GM18520 (cell line): ENCODE data around the gene ADISSP.

Experiments
- ATAC-seq: cut with Tn5 transposase; IDR thresholded peaks from one replicate; pipeline ENCODE4 v1.9.1; 2021; ENCODE audit not compliant: unreplicated experiment

The ADISSP gene

DNA sequence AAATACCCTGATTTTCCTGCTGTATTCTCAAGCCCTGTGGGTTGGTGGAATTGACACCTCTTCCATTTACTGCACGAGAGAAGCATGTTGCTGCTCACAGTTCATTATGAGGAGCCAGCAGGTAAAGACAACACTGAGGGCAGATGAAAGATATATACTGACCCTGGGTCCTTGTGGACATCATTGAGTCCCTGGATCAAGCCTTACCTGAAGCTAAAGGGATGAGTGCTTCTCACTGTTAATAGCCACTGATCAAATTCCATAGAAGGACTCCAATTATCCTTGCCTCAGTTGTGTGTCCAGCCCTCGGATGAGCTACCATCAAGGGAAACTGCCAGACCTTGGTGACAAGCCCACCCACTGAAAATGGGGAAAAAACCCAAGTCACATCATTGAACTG is 47.5 kb downstream of the ADISSP start:
- no peak for ATAC-seq

DNA sequence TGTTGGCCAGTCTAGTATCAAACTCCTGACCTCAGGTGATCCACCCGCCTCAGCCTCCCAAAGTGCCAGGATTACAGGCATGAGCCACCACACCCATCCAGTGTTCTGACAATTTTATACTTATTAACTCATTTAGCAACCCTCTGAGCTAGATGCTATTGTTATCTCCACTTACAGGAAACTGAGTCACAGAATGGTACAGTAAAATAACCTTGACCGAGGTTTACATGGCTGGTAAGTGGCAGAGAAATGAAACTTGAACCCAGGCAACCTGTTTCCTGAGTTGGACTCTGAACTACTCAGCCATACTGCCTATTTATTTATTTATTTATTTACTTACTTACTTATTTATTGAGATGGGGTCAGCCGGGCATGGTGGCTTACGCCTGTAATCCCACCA is 48.5 kb downstream of the ADISSP start:
- no peak for ATAC-seq

DNA sequence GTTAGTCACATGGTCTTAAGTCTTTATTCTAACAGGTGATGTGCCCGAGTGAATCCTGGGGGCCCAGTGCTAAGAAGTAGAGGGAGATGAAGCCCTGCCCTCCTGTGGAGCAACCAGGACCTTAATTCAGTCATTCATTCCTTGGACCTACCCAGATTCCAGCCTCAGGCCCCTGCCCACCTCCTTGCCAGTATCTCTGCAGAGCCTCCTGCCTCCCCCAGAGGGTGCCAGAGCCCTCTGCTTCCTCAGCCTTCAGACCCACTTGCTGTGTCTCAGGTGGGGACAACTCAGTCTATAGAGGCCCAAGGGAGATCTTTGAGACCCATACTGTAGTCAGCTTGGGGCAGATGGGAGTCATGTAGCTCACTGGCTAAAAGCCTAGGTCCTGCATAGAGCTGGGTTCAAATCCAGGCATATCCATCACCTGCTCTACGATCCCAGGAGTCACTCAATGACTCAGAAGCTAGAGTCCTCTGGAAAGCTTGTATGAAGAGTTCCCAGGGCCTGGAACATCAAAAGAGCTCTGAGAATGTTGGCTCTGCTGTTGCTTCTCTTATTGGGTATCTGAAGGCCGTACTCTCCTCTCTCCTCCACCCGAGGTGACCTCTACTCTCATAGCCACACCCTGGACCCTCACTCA is 51.2 kb downstream of the ADISSP start:
- no peak for ATAC-seq

DNA sequence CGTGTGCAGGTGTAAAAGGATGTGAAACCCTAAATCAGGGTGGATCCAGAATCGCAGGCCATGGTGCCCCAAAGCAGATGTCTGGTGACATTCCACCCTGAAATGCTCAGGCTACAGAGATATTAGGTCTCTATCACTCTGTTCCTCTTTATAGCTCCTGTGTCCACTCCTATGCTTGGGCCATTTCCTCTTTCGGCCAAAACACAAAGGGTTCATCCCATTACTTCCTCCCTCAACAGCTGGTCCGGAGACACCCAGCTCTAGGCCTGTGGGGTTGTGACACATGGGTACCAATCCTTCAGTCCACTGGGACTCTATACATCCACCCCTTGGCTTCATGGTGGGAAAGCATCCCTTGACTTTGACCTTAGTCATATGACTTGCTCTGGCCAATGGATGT is 53.5 kb downstream of the ADISSP start:
- ATAC-seq, result no peak

DNA sequence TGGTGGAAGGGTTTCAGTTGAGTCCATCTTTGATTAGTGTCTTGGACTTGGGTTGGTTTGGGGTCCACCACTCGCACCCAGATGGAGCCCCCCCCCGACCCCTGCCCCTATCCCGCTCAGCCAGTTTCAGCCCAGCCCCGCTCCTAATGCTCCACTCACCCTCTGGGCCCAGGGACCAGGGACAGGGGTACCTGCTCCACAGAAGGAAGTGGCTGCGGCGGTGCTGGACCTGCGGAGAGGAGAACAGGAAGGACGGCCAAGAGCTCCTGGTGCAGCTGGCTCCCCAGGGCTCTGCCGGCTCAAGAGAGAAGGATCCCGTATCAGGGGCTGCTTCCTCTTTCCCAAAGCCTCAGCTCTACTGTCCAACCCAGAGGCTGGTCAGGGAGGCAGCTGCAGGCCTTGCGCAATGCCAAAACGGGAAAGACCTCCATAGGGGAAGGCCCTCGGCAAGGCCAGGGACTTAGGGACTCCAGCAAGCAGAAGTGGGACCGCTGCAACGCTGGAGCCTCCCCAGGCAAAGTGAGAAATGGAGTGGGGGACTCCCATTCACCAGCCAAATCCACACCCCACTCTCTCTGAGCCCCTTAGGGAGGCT is 55.2 kb downstream of the ADISSP start, which contains the start of gene SIGLEC1:
TSS of gene SIGLEC1 (minus strand) at position 322 of the 595 bp plus-strand sequence. CDS start 5,472 bp downstream, outside the sequence.
- ATAC-seq, result no peak

DNA sequence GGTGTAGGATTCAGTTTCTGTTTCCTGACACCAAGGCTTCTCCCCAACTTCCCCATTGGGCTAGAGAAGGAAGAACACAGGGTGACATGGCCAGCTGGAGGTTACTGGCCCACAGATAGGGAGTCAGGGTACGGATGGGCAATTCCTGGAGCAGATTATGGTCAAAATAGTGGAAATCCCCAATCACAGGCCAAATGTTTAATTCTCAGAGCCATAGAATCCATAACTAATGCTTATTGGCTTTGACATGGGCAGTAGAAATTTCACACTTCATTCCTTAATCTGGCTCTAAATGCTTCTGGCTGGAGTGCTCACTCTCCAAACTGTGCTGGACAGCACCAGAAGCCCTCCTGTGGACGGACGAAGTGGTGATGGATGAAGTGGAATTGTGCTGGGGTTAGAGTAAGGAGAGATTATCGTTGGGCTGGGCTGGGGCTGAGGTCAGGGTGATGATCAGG is 56.0 kb downstream of the ADISSP start:
- ATAC-seq, result no peak

DNA sequence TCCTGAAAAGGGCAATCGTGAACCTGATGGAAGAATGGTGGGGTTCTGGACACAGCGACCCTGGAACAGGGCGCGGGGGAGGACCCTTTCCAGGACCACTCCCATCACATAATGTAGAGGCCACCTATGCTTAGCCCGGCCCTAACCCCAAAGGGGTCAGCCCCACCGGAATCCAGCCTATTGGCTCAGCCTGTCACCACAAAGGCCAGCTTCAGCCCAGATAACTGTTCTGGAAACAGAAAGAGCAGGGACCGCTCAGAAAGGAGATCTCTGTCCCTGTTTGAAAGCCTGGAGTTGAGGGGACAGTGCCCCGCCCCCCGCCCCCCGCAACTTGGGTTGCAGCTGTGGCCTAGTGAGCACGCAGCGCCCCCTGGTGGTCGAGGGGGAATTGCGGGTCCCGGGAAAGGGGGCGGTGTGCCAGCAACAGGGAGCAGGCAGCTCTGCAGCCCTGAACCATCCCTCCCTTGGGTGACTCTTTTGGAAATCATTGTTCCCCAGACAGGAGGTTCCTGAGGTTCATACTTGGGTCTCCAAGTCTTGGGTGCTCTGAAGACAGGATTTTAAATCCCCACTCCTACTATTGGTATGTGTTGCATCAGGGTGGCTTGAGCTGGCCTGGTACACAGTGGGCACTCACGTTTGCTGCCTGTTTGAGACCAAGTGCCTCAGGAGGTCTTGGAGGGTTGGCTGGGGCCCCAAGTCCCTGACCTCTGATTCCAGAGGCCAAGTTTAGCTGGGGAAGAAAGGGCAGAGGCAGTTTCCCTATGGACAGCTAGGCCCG is 56.7 kb downstream of the ADISSP start:
- no peak for ATAC-seq

DNA sequence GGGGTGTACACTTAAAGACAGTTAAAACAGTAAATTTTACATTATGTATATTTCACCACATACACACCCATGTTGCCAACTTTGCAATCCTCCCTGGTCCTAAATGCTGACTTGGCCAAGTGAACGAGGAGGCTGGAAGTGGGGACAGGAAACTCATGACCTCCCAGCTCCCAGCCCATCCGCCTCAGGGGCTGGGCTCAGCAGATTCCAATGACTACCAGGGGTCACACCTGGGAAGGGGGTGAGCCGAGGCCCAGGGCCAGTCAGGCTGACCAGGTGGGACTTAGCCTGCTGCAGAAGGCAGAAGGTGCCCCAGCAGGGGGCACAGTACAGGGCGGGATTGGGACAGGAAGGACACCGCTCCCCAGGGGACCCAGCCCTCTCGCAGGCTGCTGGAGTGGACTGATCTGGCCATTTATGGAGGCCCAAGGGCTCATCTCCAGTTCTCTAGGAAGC is 57.5 kb downstream of the ADISSP start:
- no peak for ATAC-seq

DNA sequence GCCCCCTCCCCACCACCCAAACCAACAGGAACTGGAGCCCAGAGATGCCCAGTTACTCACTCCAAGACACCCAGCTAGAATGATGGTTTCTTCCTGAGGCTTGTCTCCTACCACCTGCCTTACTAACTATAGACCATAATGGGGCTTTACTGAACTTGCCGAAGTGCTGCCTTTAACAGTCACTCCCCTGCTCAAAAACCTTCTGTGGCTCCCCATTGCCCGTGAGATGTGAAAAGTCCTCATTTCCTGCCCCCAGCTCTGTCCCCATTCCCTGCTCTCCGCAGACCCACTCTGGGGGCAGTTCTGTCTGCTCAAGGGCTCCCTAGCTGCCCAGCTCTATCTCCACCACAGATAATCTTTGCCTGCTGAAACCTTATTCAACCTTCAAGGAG is 60.0 kb downstream of the ADISSP start:
- ATAC-seq, result no peak

DNA sequence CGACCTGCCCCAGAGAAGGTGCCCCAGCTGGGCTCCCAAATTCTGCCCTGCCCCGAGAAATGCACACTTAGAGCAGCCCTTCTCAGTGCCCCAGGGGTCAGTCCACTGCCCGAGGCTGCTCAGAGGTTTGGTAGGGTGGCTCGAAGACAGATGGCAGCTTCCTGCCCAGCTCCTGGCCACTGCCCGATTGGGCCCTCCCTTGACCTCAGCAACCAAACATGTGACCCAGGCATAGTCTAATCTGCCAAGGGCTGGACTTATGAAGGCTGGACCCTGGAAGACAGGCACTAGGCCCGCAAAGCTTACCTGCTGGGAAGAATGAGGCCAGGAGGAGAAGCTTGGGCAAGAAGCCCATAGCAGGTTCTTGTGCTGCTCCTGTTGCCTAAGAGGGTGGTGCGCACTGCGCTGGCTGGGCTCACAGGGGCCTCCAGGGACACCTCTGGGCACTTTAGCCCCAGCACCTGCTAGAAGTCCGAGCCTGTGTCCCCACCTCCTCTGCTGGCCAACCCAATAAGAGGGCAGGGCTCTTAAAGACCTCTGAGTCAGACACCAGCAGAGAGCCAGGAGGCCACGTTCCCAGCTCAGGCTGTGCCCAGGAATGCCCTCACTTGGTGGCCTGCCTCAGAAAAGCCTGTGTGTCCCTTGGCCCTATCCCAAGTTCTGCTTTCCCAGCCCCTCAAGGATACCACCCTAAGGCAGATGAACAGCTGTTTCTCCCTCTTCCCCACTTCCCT is 60.6 kb downstream of the ADISSP start:
- no peak for ATAC-seq

DNA sequence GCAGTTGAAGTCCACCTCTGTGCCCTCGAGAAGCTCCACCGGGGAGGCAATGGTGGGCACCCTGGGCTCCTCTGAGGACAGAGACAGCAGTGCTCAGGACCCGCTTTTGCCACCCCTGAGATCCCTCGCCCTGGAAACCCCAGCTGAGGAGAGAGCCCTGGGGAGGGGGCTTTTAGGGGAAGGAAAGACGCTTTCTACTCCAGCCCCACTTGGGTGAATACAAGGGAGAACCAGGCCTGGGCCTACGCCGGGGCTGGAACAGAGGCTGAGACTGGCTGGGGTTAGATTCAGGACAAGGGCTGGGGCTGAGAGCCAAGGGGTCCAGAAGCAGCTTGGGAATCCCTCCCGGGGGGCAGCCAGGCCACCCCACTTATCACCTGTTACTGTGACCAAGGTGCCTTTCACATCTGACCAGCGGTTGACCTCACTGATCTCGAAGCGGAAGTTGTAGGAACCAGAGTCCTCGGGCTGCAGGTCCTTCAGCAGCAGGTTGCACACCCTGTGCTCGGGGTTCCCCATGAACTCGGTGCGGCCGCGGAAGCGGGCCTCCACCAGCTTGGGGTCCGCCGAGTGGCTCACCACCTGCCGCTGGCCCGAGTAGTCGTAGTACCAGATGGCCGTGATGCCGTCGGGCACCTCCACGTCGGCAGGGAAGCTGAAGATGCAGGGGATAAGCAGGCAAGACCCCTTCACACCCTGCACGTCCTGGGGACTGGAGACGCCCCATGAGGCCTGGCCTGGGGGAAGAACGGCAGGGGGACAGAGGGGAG is 61.4 kb downstream of the ADISSP start:
- ATAC-seq, result no peak

DNA sequence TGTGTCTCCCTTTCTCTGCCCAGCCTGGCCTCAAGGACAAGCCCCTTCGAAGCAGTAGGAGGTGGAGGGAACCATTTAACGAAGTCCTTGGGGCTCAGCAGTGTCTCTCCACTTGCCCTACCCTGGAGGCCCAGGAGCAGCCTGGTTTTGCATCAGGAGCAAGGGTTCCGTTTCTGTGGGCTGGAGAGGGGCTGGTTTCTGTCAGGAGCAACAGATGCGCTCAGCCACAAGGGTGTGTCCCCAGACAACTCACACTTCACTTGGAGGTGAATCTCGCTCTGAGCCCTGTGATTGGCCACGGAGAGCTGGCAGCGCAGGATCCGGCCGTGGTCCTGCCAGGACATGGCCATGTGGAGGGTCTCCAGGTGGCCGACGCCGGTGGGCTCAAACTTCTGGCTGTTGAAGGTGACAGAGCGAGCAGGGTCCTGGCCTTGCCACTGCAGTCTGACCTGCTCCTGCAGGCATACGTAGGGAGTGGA is 62.0 kb downstream of the ADISSP start:
- ATAC-seq, result no peak

DNA sequence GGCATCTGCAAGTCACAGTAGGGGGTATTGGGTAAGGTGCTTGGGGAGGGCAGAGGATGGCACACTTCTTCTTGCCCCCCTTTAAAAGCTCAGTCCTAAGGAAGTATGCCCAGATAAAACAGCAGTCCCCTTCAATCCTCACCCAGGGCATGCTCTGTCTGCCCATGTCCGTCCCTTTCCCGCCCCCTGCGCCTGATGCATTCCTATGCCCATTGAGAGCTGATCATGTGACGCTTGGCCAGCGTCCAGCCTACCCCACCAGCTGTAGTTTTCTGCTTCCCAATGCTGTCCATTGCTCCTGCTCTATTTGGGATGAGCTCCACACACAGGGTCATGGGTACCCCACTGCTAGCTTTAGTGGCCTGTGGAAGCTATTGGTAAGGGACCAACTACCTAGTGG is 63.5 kb downstream of the ADISSP start:
- no peak for ATAC-seq
